GM21423 (cell line): ENCODE results near the gene LACTBL1.
"Not testable (repeated sequence)": the region's sequence is repeated elsewhere in the genome, so short reads cannot be mapped to it uniquely, and the experiment has no call there.

Experiments used
- ATAC-seq: cut with Tn5 transposase; IDR thresholded peaks from one replicate; pipeline ENCODE4 v1.9.1; 2021; ENCODE audit warnings: mild to moderate bottlenecking, moderate library complexity; ENCODE audit not compliant: unreplicated experiment

Gene LACTBL1

DNA sequence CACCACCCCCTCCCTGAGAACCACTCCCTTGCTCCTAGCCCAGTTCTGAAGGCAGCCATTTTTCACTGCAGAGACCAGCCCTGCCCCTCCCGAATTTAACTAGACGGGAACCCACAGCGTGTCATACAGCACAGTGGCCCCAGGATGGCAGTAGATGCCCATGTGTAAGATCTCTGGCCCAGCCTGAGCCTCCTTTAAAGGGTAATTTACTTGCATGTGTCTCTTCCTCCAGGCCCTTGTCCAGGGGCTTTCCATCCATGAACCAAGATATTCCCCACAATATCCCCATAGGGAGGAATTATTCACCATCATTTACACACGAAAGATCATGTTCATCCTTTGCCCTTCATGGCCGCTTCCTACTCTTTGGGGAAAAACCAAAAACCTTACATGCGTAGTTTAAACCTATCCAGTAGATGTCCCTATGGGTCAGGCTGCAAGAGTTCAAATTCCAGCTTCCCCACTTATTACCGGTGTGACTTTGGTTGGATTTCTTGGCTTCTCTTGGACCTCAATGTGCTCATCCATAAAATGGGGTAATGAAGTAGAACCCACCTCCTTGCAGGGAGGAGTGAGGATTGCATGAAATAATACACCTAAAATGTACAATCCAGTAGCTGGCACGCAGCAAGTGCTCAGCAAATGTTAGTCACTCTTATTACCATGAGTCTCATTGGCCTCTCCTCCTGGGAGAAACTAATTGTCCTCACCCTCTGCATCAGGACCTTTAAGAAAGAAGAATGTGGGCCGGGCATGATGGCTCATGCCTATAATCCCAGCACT, 4.0 kb upstream of the LACTBL1 start:
- peak; percentile 64 for ATAC-seq

DNA sequence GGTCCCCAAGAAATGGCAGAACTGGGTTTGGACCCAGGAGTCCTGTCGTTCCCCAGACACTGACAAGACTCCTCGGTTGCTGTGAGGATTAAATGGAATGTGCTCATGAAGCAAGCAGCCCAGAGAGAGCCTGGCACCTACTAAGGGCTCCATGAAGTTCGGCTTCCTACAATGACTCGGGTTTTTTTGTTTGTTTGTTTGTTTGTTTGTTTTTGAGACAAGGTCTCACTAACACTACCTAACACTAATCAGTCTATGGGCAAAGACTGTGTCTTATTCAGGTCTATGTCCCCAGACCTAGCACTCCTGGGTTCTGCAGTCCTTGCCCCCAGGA, 3.4 kb upstream of the LACTBL1 start:
- ATAC-seq, result no peak

DNA sequence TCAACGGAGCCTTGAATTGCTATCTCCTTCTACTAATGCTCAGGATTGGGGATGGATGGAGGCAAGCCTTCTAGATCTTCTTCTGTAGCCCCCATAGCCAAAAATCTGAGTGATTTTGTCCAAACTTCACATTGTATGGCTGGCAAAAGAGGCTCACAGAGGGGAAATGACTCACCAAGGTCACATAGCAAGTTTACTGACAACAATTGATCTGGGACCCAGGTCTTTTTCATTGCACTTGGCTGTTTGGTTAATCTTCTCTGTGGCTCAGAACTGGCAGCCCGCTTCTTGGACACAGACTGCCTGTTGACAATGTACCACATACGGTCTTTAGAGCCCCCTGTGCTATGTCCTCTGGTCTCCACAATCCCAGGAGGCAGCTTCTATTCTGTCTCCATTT, 3.0 kb upstream of the LACTBL1 start:
- no peak for ATAC-seq

DNA sequence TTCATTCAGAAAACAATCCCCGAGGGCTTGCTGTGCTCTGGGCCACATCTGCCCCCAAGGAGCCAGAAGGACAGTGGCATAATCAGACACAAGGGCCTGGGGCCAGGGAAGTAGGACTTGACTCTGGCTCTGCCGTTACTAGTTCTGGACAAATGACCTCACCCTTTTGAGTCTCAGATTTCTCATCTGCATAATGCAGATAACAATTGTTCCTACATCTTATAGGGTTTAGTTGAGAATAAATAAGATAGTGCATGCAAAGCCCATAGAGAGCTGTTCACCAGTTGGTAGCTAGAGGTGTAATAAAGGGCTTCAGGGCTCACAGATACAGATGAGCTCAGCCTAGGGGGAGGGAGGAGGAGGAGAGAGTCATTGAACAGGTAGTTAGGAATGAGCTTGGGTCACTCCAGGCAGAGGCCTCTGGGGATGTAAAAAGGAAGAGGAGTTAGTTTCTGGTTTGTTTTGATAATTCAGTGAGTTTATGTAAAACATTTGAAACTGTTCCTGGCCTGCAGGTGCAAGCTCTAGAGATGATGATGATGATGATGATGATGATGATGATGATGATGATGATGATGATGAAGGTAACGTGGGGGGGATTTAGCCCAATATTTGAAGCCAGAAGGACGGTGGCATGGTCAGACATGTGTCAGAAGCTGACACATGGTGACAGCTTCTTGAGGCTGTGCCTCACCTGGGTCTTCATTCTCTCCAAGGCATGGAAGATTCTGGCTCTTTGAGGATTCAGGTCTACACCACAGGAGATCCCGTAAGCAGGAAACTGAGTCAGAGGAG, 858 bp downstream of the LACTBL1 start:
- ATAC-seq, result no peak

DNA sequence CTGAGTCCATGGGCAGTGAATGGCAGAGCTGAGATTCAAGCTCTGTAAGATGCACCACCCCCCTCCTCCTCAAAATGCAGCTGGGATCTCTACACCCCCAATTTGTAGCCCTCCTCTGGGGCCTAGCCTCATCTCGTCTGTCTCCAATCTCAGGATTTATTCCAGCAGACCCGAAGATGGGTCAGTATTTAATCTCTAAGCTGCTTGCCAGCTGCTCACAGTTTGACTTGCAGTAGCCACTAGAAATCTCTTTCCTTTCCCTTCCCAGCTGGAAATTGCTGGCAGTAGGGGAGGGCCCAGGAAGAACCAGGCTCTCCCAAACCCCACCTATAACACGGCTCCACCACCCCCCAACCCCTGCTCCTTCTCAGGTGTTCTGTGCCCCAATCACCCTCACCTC, 1.5 kb downstream of the LACTBL1 start:
- ATAC-seq, result no peak

DNA sequence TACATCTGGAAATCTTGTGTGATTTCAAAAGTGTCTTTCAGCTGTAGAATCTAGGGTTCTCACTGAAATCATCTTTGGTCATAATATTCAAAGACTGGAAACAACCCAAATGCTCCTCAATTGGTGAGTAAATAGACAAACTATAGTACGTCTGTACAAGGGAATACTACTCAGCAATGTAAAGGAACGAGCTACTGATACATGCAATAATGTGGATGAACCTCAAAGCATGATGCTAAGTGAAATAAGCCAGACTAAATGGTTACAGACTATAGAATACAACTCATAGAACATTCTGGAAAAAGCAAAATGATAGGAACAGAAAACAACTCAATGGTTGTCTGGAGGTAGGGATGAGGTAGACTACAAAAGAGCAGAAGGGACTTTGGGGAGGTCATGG, 2.6 kb downstream of the LACTBL1 start:
- ATAC-seq, result no peak

DNA sequence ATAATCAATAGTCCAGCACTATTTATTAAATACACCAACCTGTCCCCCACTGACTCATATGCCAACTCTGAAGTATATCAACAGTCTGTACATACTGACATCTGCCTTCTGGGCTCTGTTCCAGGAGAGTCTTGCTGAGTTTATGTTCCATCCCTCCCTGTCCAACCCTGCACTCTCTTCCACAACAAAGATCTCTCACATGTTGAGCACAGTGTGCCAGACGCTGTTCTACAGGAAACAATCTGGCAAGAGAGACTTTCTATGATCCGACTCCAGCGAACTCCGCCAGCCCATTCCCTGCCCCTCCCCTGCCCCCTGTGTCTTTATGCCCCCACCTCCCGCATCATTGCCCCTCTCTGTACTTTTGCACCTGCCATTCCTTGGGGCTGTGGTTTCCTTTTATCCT, 3.4 kb downstream of the LACTBL1 start:
- ATAC-seq, result no peak

DNA sequence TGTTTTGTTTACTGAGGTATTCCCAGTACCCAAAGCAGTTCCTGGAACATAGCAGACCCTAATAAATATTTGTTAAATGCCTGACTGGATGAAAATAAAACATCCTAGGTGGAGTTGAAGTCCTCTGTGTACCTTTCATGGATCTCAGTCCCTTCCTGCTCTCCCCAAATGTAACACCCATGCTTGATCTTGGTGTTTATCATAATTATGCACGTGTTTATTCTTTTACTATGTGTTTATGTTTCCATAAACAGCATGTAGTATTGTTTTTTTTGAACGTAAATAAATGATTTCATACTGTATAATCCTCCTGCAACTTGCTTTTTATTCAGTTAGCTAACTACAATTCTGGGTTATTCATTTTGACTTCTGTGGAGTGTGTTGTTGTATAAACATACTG, 4.8 kb downstream of the LACTBL1 start:
- ATAC-seq, result no peak

DNA sequence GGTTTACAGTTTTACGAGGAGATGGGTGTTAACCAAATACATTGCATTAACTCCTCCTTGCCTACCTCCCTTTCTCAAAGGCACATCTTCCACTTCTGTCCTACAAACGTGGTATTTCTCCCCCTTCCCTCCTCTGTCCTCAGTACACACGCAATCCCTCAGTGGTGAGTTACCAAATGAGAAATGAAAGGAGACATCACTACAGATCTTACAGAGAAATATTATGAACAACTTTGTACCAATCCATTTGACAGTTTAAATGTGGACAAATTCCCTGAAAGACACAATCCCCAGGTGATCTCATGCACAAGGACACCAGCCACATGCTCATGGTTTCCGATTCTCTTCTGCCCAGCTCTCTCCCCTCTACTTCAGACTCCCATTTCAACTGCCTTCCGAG, 6.4 kb downstream of the LACTBL1 start:
- ATAC-seq, result no peak

DNA sequence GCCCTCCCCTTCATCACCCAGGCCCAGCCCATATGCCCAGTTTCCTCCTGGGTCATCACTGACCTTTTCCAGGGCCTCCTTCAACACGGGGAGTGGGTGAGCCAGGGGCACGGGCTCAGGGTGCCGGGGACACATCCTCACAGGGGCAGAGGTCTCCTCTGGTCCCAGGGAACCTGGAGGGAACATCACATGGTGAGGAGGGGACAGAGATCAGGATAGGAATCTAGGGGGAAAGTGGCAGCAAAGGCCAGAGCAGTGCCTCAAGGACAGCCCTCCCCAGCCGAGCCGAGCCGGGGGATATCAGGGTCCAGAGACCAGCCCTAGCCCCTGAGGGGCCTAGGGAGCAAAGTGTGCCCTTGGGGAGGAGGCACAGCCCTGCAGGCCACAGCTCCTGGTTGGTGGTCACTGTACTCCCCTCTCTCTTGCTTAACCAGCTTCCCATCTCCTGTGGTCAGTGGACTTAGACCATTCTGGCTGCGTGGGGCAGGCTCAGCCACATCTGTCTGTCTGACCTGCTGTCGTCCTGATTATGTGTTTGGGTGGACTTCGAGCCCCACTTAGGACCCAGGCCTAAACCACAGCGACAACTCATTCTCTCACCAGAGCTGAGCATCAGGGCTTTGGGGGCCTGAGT, 9.5 kb downstream of the LACTBL1 start:
- no peak for ATAC-seq

DNA sequence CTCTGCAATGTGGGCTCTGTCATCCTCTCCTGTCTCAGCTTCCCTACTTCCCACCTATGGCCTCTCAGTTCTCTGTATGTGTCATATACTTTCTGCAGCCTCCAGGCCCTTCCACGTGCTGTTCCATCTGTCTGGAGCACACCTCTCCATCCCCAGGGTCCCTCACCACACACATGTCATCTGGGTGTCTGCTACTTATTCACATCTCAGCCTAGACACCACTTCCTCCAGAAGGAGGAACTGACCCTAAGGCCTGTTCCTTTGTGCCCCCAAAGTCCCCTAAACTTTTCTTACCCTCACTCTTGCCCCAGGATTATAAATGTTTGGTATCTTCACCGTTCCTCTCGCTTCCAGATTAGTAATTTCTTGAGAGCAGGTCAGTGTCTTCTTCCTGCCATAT, 10.1 kb downstream of the LACTBL1 start:
- ATAC-seq, result no peak

DNA sequence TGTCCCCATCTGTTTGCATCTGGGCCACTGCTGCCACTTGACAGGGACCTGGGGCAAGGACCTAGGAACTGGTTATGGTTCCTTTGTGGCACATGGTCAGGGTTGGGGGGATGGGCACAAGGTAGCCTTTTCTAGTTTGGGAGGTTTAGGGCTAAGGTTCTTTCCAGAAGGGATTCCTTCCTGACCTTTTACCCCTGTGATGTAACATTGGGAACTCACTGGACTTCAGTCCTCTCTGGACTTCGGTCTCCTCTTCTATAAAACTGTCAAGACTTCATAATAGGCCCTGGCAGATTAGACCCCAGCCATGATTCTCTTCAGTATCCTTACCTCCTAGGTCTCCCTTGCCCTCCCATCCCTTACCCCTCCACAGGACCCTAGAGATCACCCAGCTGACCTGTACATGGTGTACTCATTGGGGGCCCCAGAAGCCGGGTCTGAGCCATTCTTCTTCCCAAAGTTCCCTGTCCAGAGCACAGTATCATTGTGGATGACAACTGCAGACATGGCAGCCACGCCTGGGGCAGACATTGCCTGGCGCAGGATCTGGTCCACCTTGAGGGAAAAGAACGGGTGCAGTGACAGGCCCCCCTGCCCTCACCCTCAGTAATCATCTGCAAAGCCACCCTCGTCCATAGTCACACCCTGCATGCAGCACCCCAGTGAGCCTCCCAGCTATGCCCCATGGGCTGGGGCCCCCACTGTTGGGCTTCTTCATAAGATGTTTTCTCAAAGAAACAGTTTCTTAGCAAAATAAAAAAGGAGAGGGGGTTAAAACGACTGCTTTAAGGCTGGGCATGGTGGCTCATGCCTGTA, 12.9 kb downstream of the LACTBL1 start:
- ATAC-seq, result no peak

DNA sequence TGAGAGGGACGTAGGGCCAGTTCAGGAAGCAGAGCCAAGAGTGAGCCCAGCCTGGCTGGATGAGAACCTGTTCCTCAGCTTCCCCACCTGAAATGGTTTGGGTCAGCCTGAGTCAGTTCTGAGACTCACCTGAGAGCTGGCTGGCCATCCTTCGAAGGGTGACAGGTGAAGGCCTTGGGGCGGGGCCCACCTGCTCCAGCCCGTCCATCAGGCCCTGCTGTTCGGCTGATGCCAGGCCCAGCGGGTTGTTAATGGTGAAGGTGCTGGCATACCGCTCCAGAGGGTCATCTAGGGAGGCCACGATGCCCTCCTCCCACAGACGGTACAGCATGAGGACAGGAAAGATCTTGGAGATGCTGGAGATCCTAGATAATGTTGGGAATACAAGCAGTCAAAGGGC, 14.1 kb downstream of the LACTBL1 start:
- ATAC-seq, result no peak

DNA sequence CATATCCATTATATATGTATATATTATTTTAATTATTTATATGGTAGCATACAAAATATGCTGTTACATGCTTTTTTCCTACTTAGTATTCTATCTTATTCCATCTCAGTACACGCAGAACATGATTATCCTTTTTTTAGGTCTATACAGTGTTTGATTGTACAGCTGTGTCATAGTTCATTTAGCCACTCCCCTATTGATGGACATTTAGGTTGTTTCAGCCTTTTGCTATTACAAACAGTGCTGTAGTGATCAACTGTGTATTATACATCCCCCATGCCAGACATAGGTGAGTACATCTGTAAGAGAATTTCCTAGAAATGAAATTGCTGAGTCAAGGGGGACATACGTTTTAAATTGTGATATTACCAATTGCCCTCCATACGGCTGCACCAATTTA, 15.6 kb downstream of the LACTBL1 start:
- ATAC-seq, result no peak

DNA sequence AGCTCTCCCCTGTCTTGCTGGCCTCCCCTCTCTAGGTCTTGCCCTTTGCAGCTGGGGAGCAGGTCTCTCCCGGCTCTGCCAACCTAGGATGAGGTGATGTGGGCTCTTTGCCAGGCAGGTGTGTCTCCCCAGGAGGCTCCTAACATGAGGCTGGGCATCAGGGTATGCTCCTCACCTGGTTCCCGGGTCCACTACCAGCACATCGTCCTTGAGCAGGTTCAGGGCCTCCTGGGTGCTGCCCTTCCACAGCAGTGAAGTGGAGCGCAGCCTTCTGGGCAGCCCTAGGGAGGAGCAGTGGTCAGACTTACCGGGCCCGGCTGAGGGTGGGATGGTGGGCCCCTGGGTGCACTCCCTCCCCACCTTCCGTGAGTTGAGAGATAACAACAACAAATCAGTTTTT, 17.5 kb downstream of the LACTBL1 start:
- no peak for ATAC-seq

DNA sequence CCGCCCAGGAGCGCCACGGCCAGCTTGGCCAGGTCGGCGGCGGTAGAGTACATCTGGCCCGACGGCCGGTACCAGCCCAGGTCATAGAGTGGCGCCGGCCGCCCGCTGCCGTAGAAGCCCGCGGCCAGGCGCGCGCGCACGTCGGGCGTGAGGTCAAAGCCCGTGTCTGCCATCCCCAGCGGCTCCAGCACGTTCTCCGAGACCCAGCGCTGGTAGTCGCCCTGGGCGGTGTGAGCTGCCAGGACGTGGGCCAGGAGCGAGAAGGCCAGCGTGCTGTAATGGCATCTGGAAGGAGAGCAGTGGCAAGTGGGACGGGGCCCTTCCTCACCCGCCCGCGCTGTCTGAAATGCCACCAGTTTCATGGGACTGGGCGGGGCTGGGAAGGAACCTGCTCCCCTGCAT, 18.9 kb downstream of the LACTBL1 start:
- ATAC-seq, result no peak

DNA sequence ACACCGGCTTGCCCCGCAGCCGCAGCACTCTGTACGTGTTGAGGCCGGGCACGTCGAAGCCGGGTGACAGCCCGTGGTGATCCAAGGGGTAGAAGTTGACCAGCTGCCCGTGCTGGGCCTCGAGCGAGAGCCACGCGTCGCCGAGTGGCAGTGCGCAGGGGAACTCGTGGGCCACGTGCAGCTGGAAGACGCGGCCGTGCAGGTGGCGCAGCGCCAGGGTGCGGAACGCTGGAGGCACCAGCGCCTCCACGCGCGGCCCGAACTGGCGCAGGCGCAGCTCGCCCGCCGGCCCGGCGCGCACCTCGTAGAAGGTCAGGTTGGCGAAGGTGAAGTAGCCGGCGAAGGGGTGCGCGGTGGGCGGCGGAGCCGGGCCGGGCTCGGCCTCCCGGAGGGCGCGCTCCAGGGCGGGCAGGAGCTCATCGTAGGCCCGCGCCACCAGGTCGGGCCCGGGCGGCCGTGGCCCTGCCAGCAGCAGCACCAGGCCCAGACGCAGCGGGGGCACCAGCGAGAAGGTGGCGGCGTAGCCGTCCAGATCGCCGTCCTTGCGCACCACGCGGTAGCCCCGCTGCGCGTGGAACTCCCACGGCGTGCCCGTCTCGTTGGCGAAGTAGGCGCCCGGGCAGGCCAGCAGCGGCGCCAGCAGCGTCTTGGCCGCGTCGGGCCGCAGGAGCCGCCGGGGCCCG, 19.5 kb downstream of the LACTBL1 start:
- ATAC-seq, result no peak

DNA sequence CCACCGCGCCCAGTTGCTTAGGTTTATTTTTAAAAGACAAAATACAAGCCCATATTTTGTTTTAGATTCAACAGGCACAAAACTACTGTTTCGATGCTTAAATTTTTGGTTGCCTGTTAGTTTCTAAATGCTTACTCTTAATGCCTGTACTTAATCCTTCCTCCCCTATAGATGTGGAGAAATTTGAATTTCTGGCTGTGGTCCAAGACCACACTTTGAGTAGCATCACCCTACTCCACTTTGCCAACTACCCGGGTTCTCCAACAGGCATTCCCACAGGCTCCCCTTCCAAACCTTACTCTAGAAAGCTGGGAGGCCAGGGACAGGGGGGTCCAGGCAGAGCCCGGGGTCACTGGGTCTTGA, 20.0 kb downstream of the LACTBL1 start:
- ATAC-seq, result no peak

DNA sequence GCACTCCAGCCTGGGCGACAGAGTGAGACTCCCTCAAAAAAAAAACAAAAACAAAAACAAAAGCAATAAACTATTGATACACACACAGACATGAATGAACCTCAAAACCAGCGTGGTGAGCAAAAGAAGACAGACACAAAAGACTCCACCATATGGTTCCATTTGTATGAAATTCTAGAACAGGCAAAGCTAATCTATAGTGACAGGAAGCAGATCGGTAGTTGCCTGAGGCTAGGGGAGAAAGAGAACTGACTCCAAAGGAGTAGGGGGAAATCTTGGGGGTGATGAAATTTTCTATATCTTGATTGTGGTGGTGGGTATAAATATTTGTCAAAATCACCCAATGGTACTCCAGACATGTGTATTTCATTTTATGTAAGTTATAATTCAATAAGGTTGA, 20.9 kb downstream of the LACTBL1 start:
- ATAC-seq, result no peak

DNA sequence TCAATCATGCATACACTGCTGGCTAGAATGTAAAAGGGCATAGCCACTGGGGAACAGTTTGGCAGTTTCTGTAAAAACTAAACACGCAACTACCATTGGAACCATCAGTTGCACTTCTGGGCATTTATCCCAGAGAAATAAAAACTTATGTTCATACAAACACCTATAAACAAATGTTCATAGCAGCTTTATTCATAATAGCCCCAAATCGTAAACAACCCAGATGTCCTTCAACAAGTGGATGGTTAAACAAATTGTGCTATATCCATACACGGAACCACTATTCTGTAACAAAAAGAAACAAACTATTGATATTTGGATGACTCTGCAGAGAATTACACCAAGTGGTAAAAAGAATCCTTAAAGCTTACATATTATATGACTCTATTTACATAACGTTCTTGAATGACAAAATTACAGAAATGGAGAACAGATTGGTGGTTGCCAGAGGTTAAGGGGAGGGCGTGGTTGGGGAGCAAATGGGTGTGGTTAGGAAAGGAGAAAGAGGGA, 22.8 kb downstream of the LACTBL1 start:
- ATAC-seq, result no peak

DNA sequence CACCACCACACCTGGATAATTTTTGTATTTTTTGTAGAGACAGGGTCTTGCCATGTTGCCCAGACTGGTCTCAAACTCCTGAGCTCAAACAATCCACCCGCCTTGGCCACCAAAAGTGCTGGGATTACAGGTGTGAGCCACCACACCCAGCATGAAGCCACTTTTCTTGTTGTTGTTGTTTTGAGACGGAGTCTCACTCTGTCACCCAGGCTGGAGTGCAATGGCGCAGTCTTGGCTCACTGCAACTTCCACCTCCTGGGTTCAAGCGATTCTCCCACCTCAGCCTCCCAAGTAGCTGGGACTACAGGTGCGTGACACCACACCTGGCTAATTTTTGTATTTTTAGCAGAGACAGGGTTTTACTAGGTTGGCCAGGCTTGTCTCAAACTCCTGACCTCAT, 27.5 kb downstream of the LACTBL1 start:
- not testable (repeated sequence) for ATAC-seq
